Measurements from ENCODE around the gene TIMM8B.

TIMM8B gene

DNA sequence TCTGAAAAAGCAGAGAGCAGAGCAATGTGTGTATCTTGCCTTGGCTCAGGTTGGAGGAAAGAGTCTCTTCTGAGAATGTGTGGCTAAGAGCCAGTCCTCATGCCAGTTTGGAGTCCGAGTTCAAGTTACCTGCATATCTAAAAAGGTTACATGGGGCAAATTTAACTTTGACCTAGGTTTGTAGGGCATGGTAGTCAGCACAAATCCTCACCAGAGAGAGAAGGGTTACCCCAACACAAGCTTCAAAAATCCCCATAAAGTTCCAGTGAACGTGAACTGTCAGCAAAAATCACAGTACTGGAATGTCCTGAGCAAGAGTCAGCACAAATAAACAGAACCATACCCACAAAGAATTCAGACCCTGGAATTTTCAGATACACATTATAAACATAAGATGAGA, 13.9 kb upstream of the TIMM8B start:
- TF ChIP-seq, protein P1, sequence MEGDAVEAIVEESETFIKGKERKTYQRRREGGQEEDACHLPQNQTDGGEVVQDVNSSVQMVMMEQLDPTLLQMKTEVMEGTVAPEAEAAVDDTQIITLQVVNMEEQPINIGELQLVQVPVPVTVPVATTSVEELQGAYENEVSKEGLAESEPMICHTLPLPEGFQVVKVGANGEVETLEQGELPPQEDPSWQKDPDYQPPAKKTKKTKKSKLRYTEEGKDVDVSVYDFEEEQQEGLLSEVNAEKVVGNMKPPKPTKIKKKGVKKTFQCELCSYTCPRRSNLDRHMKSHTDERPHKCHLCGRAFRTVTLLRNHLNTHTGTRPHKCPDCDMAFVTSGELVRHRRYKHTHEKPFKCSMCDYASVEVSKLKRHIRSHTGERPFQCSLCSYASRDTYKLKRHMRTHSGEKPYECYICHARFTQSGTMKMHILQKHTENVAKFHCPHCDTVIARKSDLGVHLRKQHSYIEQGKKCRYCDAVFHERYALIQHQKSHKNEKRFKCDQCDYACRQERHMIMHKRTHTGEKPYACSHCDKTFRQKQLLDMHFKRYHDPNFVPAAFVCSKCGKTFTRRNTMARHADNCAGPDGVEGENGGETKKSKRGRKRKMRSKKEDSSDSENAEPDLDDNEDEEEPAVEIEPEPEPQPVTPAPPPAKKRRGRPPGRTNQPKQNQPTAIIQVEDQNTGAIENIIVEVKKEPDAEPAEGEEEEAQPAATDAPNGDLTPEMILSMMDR (IDR thresholded peaks at IDR 0.05) = no peak

DNA sequence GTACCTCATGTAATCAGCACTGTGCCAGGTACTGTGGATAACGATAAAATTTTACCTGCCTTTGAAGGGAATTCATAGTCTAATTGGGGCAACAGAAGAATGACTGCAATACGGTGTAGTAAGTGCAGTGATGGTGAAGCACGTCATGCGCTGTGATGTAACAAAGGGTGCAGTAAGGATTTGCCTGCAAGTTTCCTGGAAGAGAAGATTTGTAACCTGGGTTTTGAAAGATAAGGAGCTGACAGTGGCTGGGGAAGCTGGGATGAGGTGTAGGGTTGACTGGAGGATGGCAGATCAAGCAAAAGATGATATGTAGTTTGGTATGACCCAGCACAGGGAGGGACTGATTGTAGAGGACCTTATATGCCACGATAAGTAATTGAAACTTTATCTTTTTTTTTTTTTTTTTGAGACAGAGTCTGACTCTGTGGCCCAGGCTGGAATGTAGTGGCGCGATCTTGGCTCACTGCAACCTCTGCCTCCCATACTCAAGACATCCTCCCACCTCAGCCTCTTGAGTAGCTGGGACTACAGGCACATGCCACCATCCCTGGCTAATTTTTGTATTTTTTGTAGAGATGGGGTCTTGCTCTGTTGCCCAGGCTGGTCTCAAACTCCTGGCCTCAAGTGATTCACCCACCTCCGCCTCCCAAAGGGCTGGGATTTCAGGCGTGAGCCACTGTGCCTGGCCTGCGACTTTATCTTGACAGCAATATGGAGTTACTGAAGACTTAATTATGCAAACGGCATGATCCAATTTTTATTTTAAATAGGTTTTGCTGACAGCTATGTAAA, 11.4 kb upstream of the TIMM8B start:
- TF ChIP-seq, protein P1 (IDR thresholded peaks at IDR 0.05) = no peak

DNA sequence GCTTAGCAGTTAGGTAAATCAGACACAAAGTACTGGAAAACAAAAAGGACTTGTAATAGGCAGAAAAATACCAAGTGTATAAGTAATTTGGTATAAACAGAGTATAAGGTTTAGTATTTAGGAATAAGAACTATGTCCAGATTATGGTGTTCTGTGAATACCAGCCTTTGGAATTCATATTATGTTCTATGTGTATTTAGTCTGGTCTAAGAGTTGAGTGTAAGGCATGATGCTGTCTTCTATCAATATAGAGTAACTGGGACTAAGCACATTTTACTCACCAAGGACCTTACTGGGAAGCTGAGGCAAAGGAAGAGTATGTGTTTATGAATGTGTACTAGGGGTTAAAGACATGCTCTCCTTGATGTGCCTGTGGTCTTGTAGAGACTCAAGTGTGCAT, 9.6 kb upstream of the TIMM8B start:
- TF ChIP-seq, protein P1 (IDR thresholded peaks at IDR 0.05) = no peak

DNA sequence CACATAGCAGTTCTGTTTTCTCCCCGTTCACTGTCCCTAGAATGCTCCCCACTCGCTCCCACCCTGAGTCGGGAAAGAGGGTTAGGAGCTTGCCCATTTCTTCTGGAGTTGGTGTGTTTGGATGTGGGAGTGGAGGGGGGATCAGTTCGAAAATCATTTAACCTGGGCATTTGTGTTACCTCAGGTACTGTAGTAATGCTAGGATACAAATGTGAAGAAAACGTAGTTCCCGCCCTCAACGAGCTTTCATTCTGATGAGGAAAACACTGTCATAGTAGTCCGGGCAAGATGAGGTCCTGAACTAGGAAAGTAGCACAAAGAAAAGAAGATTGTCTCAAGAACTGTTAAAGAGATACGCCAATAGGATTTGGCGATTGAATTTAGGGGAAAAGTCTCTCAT, 656 bp upstream of the TIMM8B start:
- TF ChIP-seq, protein P1 (IDR thresholded peaks at IDR 0.05) = no peak

DNA sequence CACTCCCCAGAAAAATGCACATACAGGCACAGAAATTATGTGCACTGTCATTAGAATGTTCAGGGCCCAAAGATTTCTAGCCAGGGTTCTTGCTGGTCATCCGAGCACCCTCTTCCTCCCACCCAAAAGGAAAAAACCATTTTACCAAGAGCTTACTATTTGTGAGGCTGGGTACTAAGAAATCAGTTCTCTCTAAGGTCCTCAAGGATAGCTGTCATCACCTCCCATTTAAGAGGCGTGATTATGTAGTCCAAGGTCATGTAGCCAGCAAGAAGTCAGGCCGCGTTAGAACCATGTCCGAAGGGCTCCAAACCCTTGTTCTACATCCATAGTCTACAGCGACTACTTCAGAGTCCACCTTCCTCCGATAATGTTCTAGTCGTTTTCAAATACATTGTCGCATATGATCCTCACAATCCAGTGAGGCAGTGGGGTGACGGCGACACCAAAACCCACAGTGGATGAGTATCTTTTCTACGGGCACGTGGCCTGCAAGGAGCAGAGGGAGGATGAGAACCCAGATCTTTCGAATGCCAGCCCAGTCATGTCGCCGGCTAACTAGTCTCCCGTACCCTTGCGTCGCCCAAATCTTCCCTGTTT, 634 bp downstream of the TIMM8B start:
- TF ChIP-seq, protein P1 (IDR thresholded peaks at IDR 0.05) = no peak

DNA sequence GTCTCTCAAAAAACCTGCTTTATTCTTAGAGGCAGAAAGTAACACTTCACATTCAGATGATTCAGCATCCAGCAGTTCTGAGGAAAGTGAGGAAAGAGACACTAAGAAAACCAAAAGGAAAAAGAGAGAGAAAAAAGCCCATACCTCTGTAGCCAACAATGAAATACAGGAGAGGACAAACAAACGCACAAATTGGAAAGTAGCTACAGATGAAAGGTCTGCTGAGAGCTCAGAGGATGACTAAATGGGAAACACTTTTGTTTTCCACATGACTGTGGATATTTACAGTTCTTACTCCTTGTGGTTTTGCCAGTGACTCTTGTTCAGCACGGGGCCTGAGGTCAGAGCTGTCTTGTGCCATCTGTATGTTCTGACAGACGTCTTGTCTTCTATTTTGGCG, 3.8 kb downstream of the TIMM8B start:
- TF ChIP-seq, protein P1 (IDR thresholded peaks at IDR 0.05) = no peak

DNA sequence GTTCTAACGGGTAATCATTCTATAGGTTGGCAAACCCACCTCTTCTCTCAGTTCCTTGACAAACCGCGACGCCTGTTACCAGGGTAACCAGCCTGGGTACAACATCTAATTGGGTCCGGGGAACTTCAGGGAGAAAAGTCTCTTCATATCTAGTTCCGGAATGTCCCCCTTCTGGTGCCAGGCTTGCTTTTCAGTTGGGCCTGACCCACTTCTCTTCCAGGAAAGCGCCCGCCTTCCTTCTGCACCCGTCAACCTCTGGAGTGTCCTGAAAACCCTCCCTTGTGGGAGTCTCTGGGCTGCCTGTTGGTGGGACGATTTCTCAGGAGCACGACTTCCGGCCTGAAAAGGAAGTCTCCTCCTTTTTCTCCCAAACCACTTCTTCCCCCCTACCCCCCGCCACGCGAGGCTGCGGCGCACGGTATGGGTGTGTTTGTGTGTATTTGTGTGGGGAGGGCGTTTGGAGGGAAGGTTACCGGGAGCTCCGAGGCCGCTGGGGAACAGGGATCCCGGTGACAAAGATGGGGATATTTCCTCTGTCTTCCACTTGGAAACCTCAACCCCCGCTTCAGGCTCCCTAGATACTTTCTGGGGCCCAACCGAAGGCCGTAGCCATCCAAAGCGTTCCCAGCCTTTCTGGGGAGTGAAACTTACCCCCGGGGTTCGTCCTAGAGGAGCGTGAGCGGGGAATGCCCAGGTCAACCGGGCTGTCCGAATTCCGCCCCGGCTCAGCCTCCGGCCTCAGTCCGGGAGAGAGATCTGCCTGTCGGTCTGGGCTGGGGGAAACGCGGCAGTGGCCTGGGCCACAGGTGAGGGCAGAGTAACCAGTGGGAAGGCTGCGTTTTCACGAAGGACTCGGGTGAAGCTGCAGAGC, 12.4 kb downstream of the TIMM8B start, which contains the start of the genes NKAPD1 and PIH1D2:
TSS of gene NKAPD1 (plus strand) at position 359 of the 871 bp plus-strand sequence. CDS start 1,276 bp downstream, outside the sequence.
TSS of gene PIH1D2 (minus strand) at position 77 of the 871 bp plus-strand sequence. CDS start 843 bp downstream, outside the sequence.
- TF ChIP-seq, protein P1 (IDR thresholded peaks at IDR 0.05) = no peak
